Ovary (tissue), 9 donors: Measurements from ENCODE around the gene HIPK2. TPM values are rescaled to one million over a fixed set of nuclear protein-coding genes. Genes with fewer than 3 reads are reported as not detected.

Experiments used
- DNase-seq, 5 donors: peaks; one replicate each; pipeline ENCODE4 v3.0.0-alpha.2; 2019 to 2020
- H3K27ac ChIP-seq, 2 donors: fragments of 200-600 bp; one replicate each; pipeline versions ENCODE4 v1.5.1 to v1.8.0; 2019 to 2022
- H3K27me3 ChIP-seq: fragments of 200-600 bp; one replicate; pipeline ENCODE4 v1.8.0; 2022
- H3K36me3 ChIP-seq: fragments of 200-600 bp; sonication (generic); one replicate; pipeline ENCODE4 v1.5.1; 2019
- H3K4me1 ChIP-seq: one replicate; pipeline ENCODE4 v1.8.1; 2013; ENCODE audit warnings: mild to moderate bottlenecking, moderate library complexity; ENCODE audit not compliant: insufficient read depth
- H3K4me3 ChIP-seq: fragments of 200-600 bp; sonication (generic); one replicate; pipeline ENCODE4 v1.5.1; 2017
- H3K9me3 ChIP-seq, 2 donors: fragments of 200-600 bp in 1 of 2; sonication (generic) in 1 of 2; one replicate each; pipeline versions ENCODE4 v1.5.1 to v1.8.1; 2013 to 2019; ENCODE audit warnings: mild to moderate bottlenecking in 1 of 2, moderate library complexity in 1 of 2
- CTCF ChIP-seq, 3 donors: fragments of 450-650 bp in 2 of 3; fragments of 200-600 bp in 1 of 3; IDR thresholded peaks; one replicate each; pipeline versions ENCODE4 v1.5.1 to v1.8.0; 2016 to 2022; ENCODE audit warnings: antibody characterized with exemption in 3 of 3, mild to moderate bottlenecking in 1 of 3
- EP300 ChIP-seq: sonication (generic); formaldehyde crosslinking; IDR thresholded peaks from one replicate; pipeline ENCODE4 v1.6.1; 2017; ENCODE audit warnings: antibody characterized with exemption
- POLR2A ChIP-seq: fragments of 450-650 bp; IDR thresholded peaks from one replicate; pipeline ENCODE4 v1.6.1; 2017; ENCODE audit warnings: antibody characterized with exemption, mild to moderate bottlenecking, moderate library complexity
- WGBS, 3 donors: extraction: QIAGEN DNeasy Blood & Tissue Kit in 1 of 3; methylation state at CpG; one replicate each; pipeline versions ENCODE4 v1.1.5 to v1.1.7; 2013 to 2017; 5-methylcytosine and 5-hydroxymethylcytosine counted together
- intact Hi-C, 4 donors: fragments of 100-400 bp; cut with DNase I; formaldehyde crosslinking; loops; one replicate each; pipeline versions ENCODE4 v1.11.0 to v1.15.1; 2022 to 2023
- polyA plus RNA-seq, 2 donors: library from polyadenylated mRNA; stranded (reverse); fragments of 200-250 nt in 1 of 2; fragments of 350-450 nt in 1 of 2; fragmentation: Illumina TruSeq in 1 of 2; extraction: RNeasy Lipid Tissue Mini Kit (QIAGEN cat#74804) in 1 of 2; gene quantifications; one replicate each; pipeline ENCODE4 v1.2.3, GENCODE V29; 2013 to 2014
- total RNA-seq, 7 donors: library from RNA; depleted of rRNA in 2 of 7; stranded (reverse); fragments of >200 nt in 2 of 7; fragmentation: NEBNext Ultra II Directional in 3 of 7; extraction: Animal tissue kit (Norgen Biotek cat#: 25700) in 3 of 7; gene quantifications; one replicate each; pipeline versions ENCODE4 v1.1.0 to v1.2.4, GENCODE V29; 2016 to 2023
- donor health status: DM: no; HTN: no; CAD: no; lungs with moderate emphysema.
- donor health status: DM: no; HTN: no; CAD: no.
- donor health status: Bipolar disorder and iron deficiency.
- donor health status: DM: yes; HTN: yes; CAD: no.
- donor health status: DM: no; HTN: no; CAD: no.
- donor health status: DM: yes; HTN: yes; CAD: no.

Gene HIPK2
- total and polyA plus RNA-seq, 9 donors = 7.3 to 38.4 (median 28.1) TPM

GRCh38 chr7:139813151-139813550 is 35.4 kb upstream of the HIPK2 start:
- intact Hi-C loops = no loop called here
- no peaks in the 10 kb centered on the region for H3K36me3 ChIP-seq
- 87 to 96% (median 94%) methylated on average over 6 of the region's 6 CpGs for WGBS, 3 donors
- DNase-seq = no peak
- no peaks in the 10 kb centered on the region for H3K27me3 ChIP-seq
- H3K4me3 ChIP-seq = no peak overlapping the region
- TF ChIP-seq POLR2A (no peak), CTCF (IDR thresholded peaks at IDR 0.05) (no peak), EP300 (no peak)
- H3K4me1 ChIP-seq = no peaks in the 10 kb centered on the region
- H3K27ac ChIP-seq = no peak overlapping the region
- no peaks in the 10 kb centered on the region for H3K9me3 ChIP-seq

GRCh38 chr7:139811066-139811465 is 33.3 kb upstream of the HIPK2 start:
- no peaks in the 10 kb centered on the region for H3K36me3 ChIP-seq
- H3K27ac ChIP-seq = no peak overlapping the region
- H3K4me3 ChIP-seq = no peak overlapping the region
- no peak for DNase-seq
- no peaks in the 10 kb centered on the region for H3K9me3 ChIP-seq
- no peak for TF ChIP-seq EP300
- no peak for TF ChIP-seq POLR2A
- no peak for TF ChIP-seq CTCF (IDR thresholded peaks at IDR 0.05)
- intact Hi-C loops = no loop called here
- no peaks in the 10 kb centered on the region for H3K27me3 ChIP-seq
- WGBS, 3 donors = 53 to 77% (median 73%) methylated on average over 2 of the region's 2 CpGs
- no peaks in the 10 kb centered on the region for H3K4me1 ChIP-seq

DNA sequence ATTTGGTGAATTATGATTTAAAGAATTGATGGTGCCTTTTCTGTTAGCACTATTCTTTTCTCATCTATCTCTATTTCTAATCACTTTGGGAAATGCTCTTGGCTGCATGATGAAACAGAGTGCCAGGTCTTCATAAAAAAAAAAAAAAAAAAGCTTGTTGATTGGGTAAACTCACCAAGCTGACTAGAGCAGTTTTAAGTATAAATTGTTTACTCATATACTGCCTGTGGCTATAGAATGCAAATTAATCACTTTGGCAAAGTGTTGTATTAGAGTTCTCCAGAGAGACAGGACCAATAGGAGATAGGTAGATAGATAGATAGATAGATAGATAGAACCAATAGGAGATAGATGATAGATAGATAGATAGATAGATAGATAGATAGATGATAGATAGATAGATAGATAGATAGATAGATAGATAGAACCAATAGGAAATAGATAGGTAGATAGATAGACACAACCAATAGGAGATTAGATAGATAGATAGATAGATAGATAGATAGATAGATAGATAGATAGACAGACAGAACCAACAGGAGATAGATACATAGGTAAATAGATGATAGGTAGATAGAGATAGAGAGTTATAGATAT is 31.1 kb upstream of the HIPK2 start:
- no peak overlapping the region for H3K27ac ChIP-seq
- no peaks in the 10 kb centered on the region for H3K9me3 ChIP-seq
- intact Hi-C loops = no loop called here
- no peak overlapping the region for H3K4me3 ChIP-seq
- no peaks in the 10 kb centered on the region for H3K4me1 ChIP-seq
- DNase-seq = no peak
- no peaks in the 10 kb centered on the region for H3K27me3 ChIP-seq
- H3K36me3 ChIP-seq = no peaks in the 10 kb centered on the region
- TF ChIP-seq POLR2A (no peak), EP300 (no peak), CTCF (IDR thresholded peaks at IDR 0.05) (no peak)

DNA sequence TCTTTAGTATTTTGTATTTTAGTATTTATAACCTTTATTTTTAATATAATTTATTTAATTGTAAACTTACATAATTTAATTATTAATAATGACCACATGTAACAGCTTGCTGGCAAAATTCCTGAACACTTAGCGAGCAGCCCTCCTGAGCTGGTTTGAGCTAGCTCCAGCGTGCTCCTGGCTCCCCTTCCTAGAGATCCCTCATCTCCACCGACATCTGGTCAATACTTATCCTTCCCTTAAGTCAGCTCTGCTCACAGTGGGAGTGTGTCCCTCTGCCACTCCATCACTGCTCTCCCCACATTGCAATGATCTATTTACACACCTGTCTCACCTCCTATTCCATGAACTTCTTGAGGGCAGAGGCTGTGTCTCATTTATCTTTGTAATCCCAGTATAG is 30.6 kb upstream of the HIPK2 start:
- intact Hi-C loops = no loop called here
- TF ChIP-seq EP300 = no peak
- no peak for TF ChIP-seq CTCF (IDR thresholded peaks at IDR 0.05)
- no peak for TF ChIP-seq POLR2A
- no peaks in the 10 kb centered on the region for H3K36me3 ChIP-seq
- no peak for DNase-seq
- 66 to 75% (median 68%) methylated on average over 3 of the region's 3 CpGs for WGBS, 3 donors
- H3K27ac ChIP-seq = no peak overlapping the region
- no peaks in the 10 kb centered on the region for H3K27me3 ChIP-seq
- H3K4me3 ChIP-seq = no peak overlapping the region
- H3K9me3 ChIP-seq = no peaks in the 10 kb centered on the region
- H3K4me1 ChIP-seq = no peaks in the 10 kb centered on the region
